Measurements from ENCODE around the gene CCR2.
"Not testable (repeated sequence)": the region's sequence is repeated elsewhere in the genome, so short reads cannot be mapped to it uniquely, and the experiment has no call there.

Gene CCR2

GRCh38 chr3:46402902-46403301 is 49.0 kb downstream of the CCR2 start:
- DNase-seq (ENCODE audit: low read depth), result not testable (repeated sequence)

- no peak for DNase-seq (ENCODE audit: low read depth)
These were observed 51.5 kb downstream of the CCR2 start for GRCh38 chr3:46405301-46406019.

- no peak for DNase-seq (ENCODE audit: low read depth)
These were observed 52.5 kb downstream of the CCR2 start for GRCh38 chr3:46406443-46406787.

GRCh38 chr3:46406788-46407611 is 53.1 kb downstream of the CCR2 start, which contains the start of the genes CCR5AS and CCRL2:
CCR5AS (minus strand) TSS chr3:46407066.
CCRL2 (plus strand) TSS chr3:46407259; CDS start chr3:46408080, 821 bp downstream.
- peak; percentile 4 for DNase-seq (ENCODE audit: low read depth)

GRCh38 chr3:46407970-46408369 is 54.1 kb downstream of the CCR2 start:
- no peak for DNase-seq (ENCODE audit: low read depth)

- no peak for DNase-seq (ENCODE audit: low read depth)
These were observed 54.9 kb downstream of the CCR2 start for GRCh38 chr3:46408853-46409252.

- no peak for DNase-seq (ENCODE audit: low read depth)
These were observed 56.0 kb downstream of the CCR2 start for GRCh38 chr3:46409739-46410489.

Data from activated T-helper 9 cell treated with anti-CD3 and anti-CD28 coated beads, Interleukin-2, amount 50 U/mL, for 16 hours (primary cell).